ENCODE measurements around the gene KLF15. TPM values are rescaled to one million over a fixed set of nuclear protein-coding genes. Genes with fewer than 3 reads are reported as not detected.

Gene KLF15
- total RNA-seq, 6 experiments from 2014 or later, result 0.63 to 1.2 (median 0.81) TPM

GRCh38 chr3:126326629-126327028 is 30.6 kb downstream of the KLF15 start:
- H3K4me1 Mint-ChIP-seq (ENCODE audit: low read depth), result no peaks in the 10 kb centered on the region
- DNase-seq, result no peak
- H3K27ac Mint-ChIP-seq, result no peak overlapping the region
- peaks cover 17% of the 10 kb centered on the region for H3K36me3 Mint-ChIP-seq (ENCODE audit: low read depth)
- peaks cover 25% of the 10 kb centered on the region for H3K9me3 Mint-ChIP-seq
- no peak for TF ChIP-seq CTCF (IDR thresholded peaks at IDR 0.05)
- peaks cover 25% of the 10 kb centered on the region for H3K27me3 Mint-ChIP-seq (ENCODE audit: insufficient read depth)
- H3K4me3 Mint-ChIP-seq, result no peak overlapping the region

GRCh38 chr3:126322181-126322967 is 34.8 kb downstream of the KLF15 start:
- DNase-seq, result no peak
- H3K27ac Mint-ChIP-seq, result no peak overlapping the region
- H3K4me3 Mint-ChIP-seq, result no peak overlapping the region
- TF ChIP-seq CTCF (IDR thresholded peaks at IDR 0.05), result no peak
- H3K36me3 Mint-ChIP-seq (ENCODE audit: low read depth), result peaks cover 4% of the 10 kb centered on the region
- H3K4me1 Mint-ChIP-seq (ENCODE audit: low read depth), result no peaks in the 10 kb centered on the region
- peaks cover 4% of the 10 kb centered on the region; the same call in 1 of the 2 replicates for H3K9me3 Mint-ChIP-seq
- H3K27me3 Mint-ChIP-seq (ENCODE audit: insufficient read depth), result peaks cover 27% of the 10 kb centered on the region

- Mint-ChIP-seq H3K4me3 (no peak overlapping the region), H3K27ac (no peak overlapping the region), H3K9me3 (peaks cover 3% of the 10 kb centered on the region; the same call in 1 of the 2 replicates), H3K4me1 (ENCODE audit: low read depth) (no peaks in the 10 kb centered on the region), H3K27me3 (ENCODE audit: insufficient read depth) (peaks cover 21% of the 10 kb centered on the region), H3K36me3 (ENCODE audit: low read depth) (peaks cover 3% of the 10 kb centered on the region)
- TF ChIP-seq CTCF (IDR thresholded peaks at IDR 0.05), result no peak
- DNase-seq, result no peak
Measured at GRCh38 chr3:126321490-126321889, 35.7 kb downstream of the KLF15 start.

GRCh38 chr3:126320517-126321293 is 36.5 kb downstream of the KLF15 start:
- Mint-ChIP-seq H3K4me1 (ENCODE audit: low read depth) (no peaks in the 10 kb centered on the region), H3K4me3 (no peak overlapping the region), H3K27me3 (ENCODE audit: insufficient read depth) (peaks cover 17% of the 10 kb centered on the region), H3K27ac (no peak overlapping the region), H3K9me3 (no peaks in the 10 kb centered on the region), H3K36me3 (ENCODE audit: low read depth) (no peaks in the 10 kb centered on the region; the same call in 1 of the 2 replicates)
- TF ChIP-seq CTCF (IDR thresholded peaks at IDR 0.05), result no peak
- DNase-seq, result no peak

GRCh38 chr3:126319701-126320295 is 37.4 kb downstream of the KLF15 start:
- H3K4me1 Mint-ChIP-seq (ENCODE audit: low read depth), result no peaks in the 10 kb centered on the region
- TF ChIP-seq CTCF (IDR thresholded peaks at IDR 0.05), result no peak
- no peak overlapping the region for H3K27ac Mint-ChIP-seq
- peaks cover 17% of the 10 kb centered on the region for H3K27me3 Mint-ChIP-seq (ENCODE audit: insufficient read depth)
- DNase-seq, result no peak
- no peak overlapping the region for H3K4me3 Mint-ChIP-seq
- no peaks in the 10 kb centered on the region for H3K9me3 Mint-ChIP-seq
- no peaks in the 10 kb centered on the region; the same call in 1 of the 2 replicates for H3K36me3 Mint-ChIP-seq (ENCODE audit: low read depth)
